ENCODE data around the gene KRTAP12-3. TPM values are rescaled to one million over a fixed set of nuclear protein-coding genes. Genes with fewer than 3 reads are reported as not detected.
"Not testable (repeated sequence)": the region's sequence is repeated elsewhere in the genome, so short reads cannot be mapped to it uniquely, and the experiment has no call there.

Gene KRTAP12-3
- total RNA-seq, 1 donor from 2014 or later = not detected

- H3K4me1 ChIP-seq = no peaks in the 10 kb centered on the region
- H3K4me3 ChIP-seq = no peak overlapping the region
- H3K9me3 ChIP-seq (replicated peaks) = peaks cover 12% of the 10 kb centered on the region
- peaks cover 20% of the 10 kb centered on the region for H3K27me3 ChIP-seq (ENCODE audit: low read depth)
- DNase-seq = no peak
- no peak overlapping the region for H3K27ac ChIP-seq (replicated peaks)
- H3K36me3 ChIP-seq = no peaks in the 10 kb centered on the region
- no peak for TF ChIP-seq CTCF (IDR thresholded peaks at IDR 0.05; ENCODE audit: borderline replicate concordance)
- intact Hi-C loops (cut with micrococcal nuclease) = no loop called here
These were observed 3.8 kb upstream of the KRTAP12-3 start for GRCh38 chr21:44653656-44654575.

GRCh38 chr21:44654576-44655175 is 3.1 kb upstream of the KRTAP12-3 start, which contains the start of gene KRTAP12-4:
Gene KRTAP12-4, minus strand, starts transcription at chr21:44654659. Its CDS starts 45 bp downstream, at chr21:44654614.
- Histone ChIP-seq H3K4me3 (no peak within 1 kb of the TSS), H3K27ac (replicated peaks) (no peak within 1 kb of the TSS), H3K4me1 (no peaks in the 10 kb centered on the region), H3K36me3 (no peaks in the 10 kb centered on the region), H3K27me3 (ENCODE audit: low read depth) (peaks cover 14% of the 10 kb centered on the region), H3K9me3 (replicated peaks) (peaks cover 12% of the 10 kb centered on the region)
- intact Hi-C loops (cut with micrococcal nuclease) = no loop called here
- no peak for TF ChIP-seq CTCF (IDR thresholded peaks at IDR 0.05; ENCODE audit: borderline replicate concordance)
- no peak for DNase-seq

GRCh38 chr21:44656868-44657267 is 864 bp upstream of the KRTAP12-3 start:
- Histone ChIP-seq H3K9me3 (replicated peaks) (peaks cover 12% of the 10 kb centered on the region), H3K27me3 (ENCODE audit: low read depth) (peaks cover 14% of the 10 kb centered on the region), H3K4me3 (no peak overlapping the region), H3K4me1 (no peaks in the 10 kb centered on the region), H3K36me3 (no peaks in the 10 kb centered on the region), H3K27ac (replicated peaks) (no peak overlapping the region)
- intact Hi-C loops (cut with micrococcal nuclease) = no loop called here
- TF ChIP-seq CTCF (IDR thresholded peaks at IDR 0.05; ENCODE audit: borderline replicate concordance) = no peak
- DNase-seq = no peak

GRCh38 chr21:44658541-44658910 is 794 bp downstream of the KRTAP12-3 start:
- no peak overlapping the region for H3K4me3 ChIP-seq
- intact Hi-C loops (cut with micrococcal nuclease) = no loop called here
- no peaks in the 10 kb centered on the region for H3K36me3 ChIP-seq
- no peak overlapping the region for H3K27ac ChIP-seq (replicated peaks)
- H3K4me1 ChIP-seq = no peaks in the 10 kb centered on the region
- DNase-seq = no peak
- peaks cover 14% of the 10 kb centered on the region for H3K27me3 ChIP-seq (ENCODE audit: low read depth)
- peaks cover 20% of the 10 kb centered on the region for H3K9me3 ChIP-seq (replicated peaks)
- no peak for TF ChIP-seq CTCF (IDR thresholded peaks at IDR 0.05; ENCODE audit: borderline replicate concordance)

- TF ChIP-seq CTCF (IDR thresholded peaks at IDR 0.05; ENCODE audit: borderline replicate concordance) = no peak
- Histone ChIP-seq H3K9me3 (replicated peaks) (peaks cover 25% of the 10 kb centered on the region), H3K27ac (replicated peaks) (no peak overlapping the region), H3K4me1 (no peaks in the 10 kb centered on the region), H3K27me3 (ENCODE audit: low read depth) (peaks cover 14% of the 10 kb centered on the region), H3K36me3 (no peaks in the 10 kb centered on the region), H3K4me3 (no peak overlapping the region)
- intact Hi-C loops (cut with micrococcal nuclease) = no loop called here
- DNase-seq = no peak
These were observed 1.3 kb downstream of the KRTAP12-3 start for GRCh38 chr21:44658913-44659595.

GRCh38 chr21:44661567-44661966 is 3.8 kb downstream of the KRTAP12-3 start:
- intact Hi-C loops (cut with micrococcal nuclease); H3K4me3 ChIP-seq; DNase-seq; H3K36me3 ChIP-seq; H3K27ac ChIP-seq (replicated peaks); H3K4me1 ChIP-seq: not testable (repeated sequence)
- H3K27me3 ChIP-seq (ENCODE audit: low read depth) = peaks cover 14% of the 10 kb centered on the region
- peaks cover 18% of the 10 kb centered on the region for H3K9me3 ChIP-seq (replicated peaks)
